ENCODE data around the gene MCM7.

Gene MCM7

DNA sequence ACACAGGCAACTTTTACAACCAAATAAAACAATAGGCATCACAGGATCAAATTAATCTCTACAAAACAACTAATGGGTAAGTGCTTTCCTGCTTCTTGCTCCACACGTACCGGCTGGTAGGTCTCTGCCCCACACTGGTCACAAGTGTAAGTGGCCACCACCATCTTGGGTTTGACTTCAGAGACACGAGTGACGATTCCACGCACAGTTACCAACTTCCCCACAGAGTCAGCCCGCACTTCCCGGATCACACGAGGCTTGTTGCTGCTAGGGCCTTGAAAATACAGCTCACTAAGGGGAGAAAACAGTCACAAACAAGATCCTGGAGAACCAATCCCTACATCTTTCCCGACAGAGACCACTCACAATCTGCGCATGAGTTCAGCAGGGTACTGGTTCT is 2.3 kb downstream of the MCM7 start:
- no peak for DNase-seq (ENCODE audit: low read depth in 2 of 3, low spot score in 2 of 3)

- DNase-seq (ENCODE audit: low read depth in 2 of 3, low spot score in 2 of 3), result no peak
Measured at GRCh38 chr7:100095704-100096103, 5.5 kb downstream of the MCM7 start.

DNA sequence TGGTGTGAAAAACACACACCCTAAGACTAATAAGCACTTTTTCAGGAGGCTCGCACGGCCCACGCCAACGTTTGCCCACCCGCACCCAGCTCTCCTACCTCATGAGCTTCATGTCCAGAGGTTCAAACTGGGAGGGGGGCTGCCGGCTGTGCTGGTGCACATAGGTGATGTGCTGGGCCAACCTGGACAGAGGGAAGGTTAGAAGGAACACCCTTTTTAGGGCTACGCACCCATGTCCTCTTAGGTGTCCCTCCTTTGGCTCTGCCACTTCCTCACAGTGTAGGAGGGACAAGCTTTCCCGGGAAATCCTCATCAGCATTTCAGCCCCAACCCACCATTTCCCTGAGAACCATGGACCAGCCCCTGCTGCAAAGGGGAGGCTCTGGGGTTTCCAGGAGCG is 5.9 kb downstream of the MCM7 start:
- no peak for DNase-seq (ENCODE audit: low read depth in 2 of 3, low spot score in 2 of 3)

GRCh38 chr7:100093925-100094486 is 7.2 kb downstream of the MCM7 start:
- DNase-seq (ENCODE audit: low read depth in 2 of 3, low spot score in 2 of 3), result no peak

DNA sequence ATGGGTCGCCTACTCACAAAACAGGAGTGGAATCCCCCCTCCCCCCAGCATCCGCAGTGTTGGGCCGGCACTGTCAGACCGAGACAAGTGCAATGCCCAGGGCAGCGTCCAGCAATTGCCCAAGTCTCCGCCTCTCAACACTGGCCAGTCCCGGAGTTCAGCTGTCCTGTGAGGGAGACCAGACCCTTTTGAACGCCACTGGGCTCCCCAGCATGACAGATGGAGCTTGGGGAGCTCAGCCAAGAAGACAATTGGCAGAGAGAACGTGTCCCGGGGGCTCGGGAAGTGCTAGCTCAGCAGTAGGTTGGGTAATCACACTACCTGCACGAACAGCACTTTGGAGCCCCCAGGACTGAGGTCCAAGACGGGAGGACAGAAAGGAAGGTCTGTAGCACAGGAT is 7.7 kb downstream of the MCM7 start:
- no peak for DNase-seq (ENCODE audit: low read depth in 2 of 3, low spot score in 2 of 3)

DNA sequence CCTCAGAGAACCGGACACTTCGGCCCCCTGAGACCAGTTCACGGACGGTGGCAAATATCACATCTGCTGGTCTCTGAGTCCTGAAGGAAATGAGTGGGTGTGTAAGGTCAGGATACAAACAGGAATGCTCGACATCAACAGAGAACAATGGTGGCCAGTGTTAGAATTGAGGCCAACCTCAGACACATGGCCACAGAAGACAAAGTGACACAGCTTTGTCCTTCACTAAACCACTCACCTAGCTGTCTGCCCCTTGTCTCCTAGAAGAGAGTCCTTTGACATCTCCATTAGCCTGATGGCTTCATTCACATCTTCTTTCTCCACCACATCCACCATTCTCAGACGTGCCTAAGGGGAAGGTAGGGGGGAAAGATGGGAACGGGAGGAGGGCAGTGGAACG is 8.1 kb downstream of the MCM7 start:
- DNase-seq (ENCODE audit: low read depth in 2 of 3, low spot score in 2 of 3), result no peak

GRCh38 chr7:100091411-100092181 is 9.6 kb downstream of the MCM7 start:
- no peak for DNase-seq (ENCODE audit: low read depth in 2 of 3, low spot score in 2 of 3)

DNA sequence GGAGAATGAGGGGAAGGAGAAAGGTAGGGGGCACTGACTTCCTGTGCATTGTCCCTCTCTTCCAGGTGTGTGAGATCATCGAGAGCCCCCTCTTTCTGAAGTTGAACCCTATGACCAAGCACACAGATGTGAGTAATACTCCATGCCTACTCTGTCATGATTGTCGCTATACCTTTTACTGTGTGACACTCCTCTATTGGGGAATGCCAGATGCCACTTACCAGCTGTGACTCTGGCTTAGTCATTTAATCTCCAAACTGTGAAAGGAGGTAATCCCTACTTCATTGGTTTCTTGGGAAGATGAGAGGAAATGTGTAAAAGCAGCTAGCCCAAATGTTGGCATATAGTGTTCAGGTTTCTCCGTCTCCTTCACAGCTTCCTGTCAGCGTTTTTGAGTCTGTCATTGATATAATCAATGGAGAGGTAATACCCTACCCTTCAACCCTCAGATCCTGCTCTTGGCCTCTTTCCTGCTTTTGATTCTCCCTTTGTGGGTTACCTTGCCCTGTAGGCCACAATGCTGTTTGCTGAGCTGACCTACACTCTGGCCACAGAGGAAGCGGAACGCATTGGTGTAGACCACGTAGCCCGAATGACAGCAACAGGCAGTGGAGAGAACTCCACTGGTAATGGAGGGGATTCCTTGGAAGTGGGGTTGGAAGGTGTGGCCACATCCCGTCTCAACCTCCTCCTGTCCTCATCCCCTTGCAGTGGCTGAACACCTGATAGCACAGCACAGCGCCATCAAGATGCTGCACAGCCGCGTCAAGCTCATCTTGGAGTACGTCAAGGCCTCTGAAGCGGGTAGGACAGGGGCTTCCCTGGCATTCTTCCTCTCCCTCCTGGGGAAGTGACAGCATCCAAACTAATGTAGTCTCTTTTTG is 10.4 kb downstream of the MCM7 start:
- DNase-seq (ENCODE audit: low read depth in 2 of 3, low spot score in 2 of 3), result no peak

GRCh38 chr7:100089458-100090196 is 11.6 kb downstream of the MCM7 start:
- no peak for DNase-seq (ENCODE audit: low read depth in 2 of 3, low spot score in 2 of 3)

GRCh38 chr7:100088621-100089457 is 12.4 kb downstream of the MCM7 start, which contains the start of gene COPS6:
COPS6 (plus strand) TSS chr7:100088969; CDS start chr7:100088991, 22 bp downstream.
- DNase-seq (ENCODE audit: low read depth in 2 of 3, low spot score in 2 of 3), result peak; percentile 71 to 85 (median 81)

- no peak for DNase-seq (ENCODE audit: low read depth in 2 of 3, low spot score in 2 of 3)
Measured at GRCh38 chr7:100088095-100088620, 13.0 kb downstream of the MCM7 start.

- DNase-seq (ENCODE audit: low read depth in 2 of 3, low spot score in 2 of 3), result no peak
Measured at GRCh38 chr7:100087055-100087750, 14.0 kb downstream of the MCM7 start.

DNA sequence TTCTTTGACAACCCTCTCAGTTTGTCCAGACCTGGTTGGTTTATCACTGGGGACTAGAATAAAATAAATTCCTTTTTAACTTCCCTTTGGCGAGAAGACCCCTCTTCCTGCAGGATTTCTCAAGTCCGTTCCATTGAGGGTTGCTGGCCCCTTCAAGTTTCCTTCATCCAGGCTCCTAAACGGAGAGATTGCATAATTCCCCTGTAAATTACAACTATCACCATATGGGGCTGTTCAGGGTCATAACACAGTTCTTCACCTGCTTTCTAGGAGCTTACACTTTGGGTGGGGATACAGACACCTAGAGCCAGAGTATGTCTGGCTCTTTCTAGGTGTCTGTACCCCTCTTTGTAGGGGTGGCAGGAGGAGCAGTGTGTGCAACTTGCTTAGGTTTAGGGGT is 15.7 kb downstream of the MCM7 start:
- no peak for DNase-seq (ENCODE audit: low read depth in 2 of 3, low spot score in 2 of 3)

GRCh38 chr7:100082978-100083377 is 18.2 kb downstream of the MCM7 start:
- DNase-seq (ENCODE audit: low read depth in 2 of 3, low spot score in 2 of 3), result no peak

DNA sequence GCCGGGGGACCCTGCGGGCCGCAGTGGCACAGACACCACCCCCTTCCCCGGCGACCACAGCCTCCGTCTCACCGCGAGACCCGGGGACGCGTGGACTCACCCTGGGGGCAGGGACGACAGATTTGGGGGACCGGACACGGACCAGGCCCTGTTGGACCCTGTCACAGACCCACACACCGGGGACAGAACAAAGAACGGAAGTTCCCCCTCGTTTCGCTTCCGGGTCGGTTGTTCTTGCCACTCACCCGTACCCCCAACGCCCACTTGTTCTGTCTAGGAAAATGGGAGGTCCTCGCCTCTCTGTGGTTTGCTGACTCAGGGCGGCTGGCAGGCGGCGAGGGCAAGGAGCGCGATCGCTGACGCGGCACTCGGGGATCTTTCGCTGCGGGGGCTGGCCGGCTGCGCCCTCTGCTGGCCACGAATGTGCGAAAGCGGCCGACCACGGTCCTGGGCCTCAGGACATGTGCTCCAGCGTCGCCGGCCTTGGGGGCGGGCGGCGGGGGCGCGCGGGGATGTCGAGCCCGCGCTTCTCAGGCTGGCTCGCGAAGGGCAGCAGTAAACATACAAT is 19.6 kb downstream of the MCM7 start, which contains the start of gene ZNF3:
Gene ZNF3 (minus strand): TSS at position 189 of the 568 bp plus-strand sequence. CDS start 4,366 bp downstream, outside the sequence.
- peak; percentile 92 to 97 (median 97) for DNase-seq (ENCODE audit: low read depth in 2 of 3, low spot score in 2 of 3)

- DNase-seq (ENCODE audit: low read depth in 2 of 3, low spot score in 2 of 3), result no peak
Measured at GRCh38 chr7:100080907-100081534, 20.2 kb downstream of the MCM7 start.

GRCh38 chr7:100079024-100079560 is 22.1 kb downstream of the MCM7 start:
- DNase-seq (ENCODE audit: low read depth in 2 of 3, low spot score in 2 of 3), result no peak

- DNase-seq (ENCODE audit: low read depth in 2 of 3, low spot score in 2 of 3), result no peak
Measured at GRCh38 chr7:100077205-100077604, 24.0 kb downstream of the MCM7 start.

Measured in activated CD8-positive, alpha-beta memory T cell treated with anti-CD3 and anti-CD28 coated beads for 48 hours (primary cell).